Measurements from ENCODE around the gene FBXW8.

GRCh38 chr12:116910280-116910644, 488 bp upstream of the FBXW8 start:
- TF ChIP-seq POLR2AphosphoS5 (IDR thresholded peaks at IDR 0.05; ENCODE audit: low read depth, low read length) (no peak), POLR2A (IDR thresholded peaks at IDR 0.05; ENCODE audit: low read depth, low read length) (no peak), TAF1 (IDR thresholded peaks at IDR 0.05; ENCODE audit: low read depth, low read length) (no peak), SPI1 (IDR thresholded peaks at IDR 0.05; ENCODE audit: low read depth, low read length) (no peak), POU2F2 (IDR thresholded peaks at IDR 0.05; ENCODE audit: low read depth, low read length) (no peak)
